Measurements from ENCODE around the gene EEF1AKMT2. TPM values are rescaled to one million over a fixed set of nuclear protein-coding genes. Genes with fewer than 3 reads are reported as not detected.

EEF1AKMT2 gene
- total RNA-seq, 4 donors from 2014 or later: 23.8 to 33.6 (median 26.6) TPM

DNA sequence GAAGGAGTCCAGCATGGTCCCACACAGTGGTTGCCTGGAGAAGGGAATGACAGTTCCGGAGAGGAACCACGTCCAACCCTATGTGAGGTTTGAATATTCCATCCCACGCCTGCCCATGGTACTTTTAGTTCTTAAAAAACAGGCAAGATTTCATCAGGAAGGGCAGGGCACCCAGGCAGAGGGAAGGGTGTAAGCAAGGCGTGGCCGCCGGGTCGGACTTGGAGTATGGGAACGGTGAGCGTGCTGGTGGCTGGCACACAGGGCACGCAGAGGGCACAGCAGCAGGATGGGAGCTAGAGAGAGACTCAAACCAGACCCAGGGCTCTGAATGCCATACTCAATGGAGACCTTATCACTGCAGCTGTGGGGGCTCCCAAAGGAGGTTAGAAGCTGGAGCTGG lies 81.8 kb downstream of the EEF1AKMT2 start:
- no peak for TF ChIP-seq POLR2A (IDR thresholded peaks at IDR 0.05)
- no peaks in the 10 kb centered on the region for H3K27me3 ChIP-seq
- no peaks in the 10 kb centered on the region for H3K9me3 ChIP-seq
- no peak for DNase-seq
- no peak overlapping the region for H3K4me3 ChIP-seq (replicated peaks in 1 of 3)
- peak overlapping the region; percentile 67 to 92 (median 91) for H3K27ac ChIP-seq
- 84% methylated on average over 10 of the region's 10 CpGs for WGBS, 2 donors
- H3K36me3 ChIP-seq: no peaks in the 10 kb centered on the region
- H3K4me1 ChIP-seq: peaks cover 63 to 85% of the 10 kb centered on the region in 2 donors
- intact Hi-C loops (cut with DNase I): no loop called here

DNA sequence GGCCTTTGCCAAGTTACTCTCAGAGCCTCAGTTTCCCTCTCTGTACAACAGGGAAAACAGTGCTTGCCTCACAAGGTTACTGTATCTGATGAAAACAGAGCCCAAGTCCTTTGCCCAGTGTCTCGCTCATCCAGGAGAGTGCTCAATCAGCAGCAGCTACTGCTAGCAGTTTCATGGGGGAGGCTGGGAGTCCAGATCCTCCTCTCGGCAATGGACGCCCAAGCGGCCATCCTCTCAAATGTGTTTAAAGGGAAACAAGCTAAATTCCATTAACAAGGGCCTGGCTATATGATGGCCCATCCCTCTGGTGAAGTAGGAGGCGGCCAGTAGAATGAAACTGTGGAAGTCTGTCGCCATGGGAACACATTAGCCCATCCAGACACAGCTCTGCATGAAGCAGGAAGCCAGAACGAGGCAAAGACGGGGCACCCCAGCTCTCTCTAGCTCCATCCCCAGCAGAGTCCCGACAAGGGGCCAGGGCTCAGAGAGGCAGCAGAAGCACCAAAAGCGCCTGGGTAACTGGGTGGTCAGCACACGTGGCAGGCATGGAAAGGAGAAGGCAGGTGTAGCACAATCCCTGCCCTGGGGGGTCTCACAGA lies 82.7 kb downstream of the EEF1AKMT2 start:
- peaks cover 69 to 87% of the 10 kb centered on the region in 2 donors for H3K4me1 ChIP-seq
- no peaks in the 10 kb centered on the region for H3K27me3 ChIP-seq
- TF ChIP-seq POLR2A (IDR thresholded peaks at IDR 0.05): no peak
- TF ChIP-seq, protein P1, sequence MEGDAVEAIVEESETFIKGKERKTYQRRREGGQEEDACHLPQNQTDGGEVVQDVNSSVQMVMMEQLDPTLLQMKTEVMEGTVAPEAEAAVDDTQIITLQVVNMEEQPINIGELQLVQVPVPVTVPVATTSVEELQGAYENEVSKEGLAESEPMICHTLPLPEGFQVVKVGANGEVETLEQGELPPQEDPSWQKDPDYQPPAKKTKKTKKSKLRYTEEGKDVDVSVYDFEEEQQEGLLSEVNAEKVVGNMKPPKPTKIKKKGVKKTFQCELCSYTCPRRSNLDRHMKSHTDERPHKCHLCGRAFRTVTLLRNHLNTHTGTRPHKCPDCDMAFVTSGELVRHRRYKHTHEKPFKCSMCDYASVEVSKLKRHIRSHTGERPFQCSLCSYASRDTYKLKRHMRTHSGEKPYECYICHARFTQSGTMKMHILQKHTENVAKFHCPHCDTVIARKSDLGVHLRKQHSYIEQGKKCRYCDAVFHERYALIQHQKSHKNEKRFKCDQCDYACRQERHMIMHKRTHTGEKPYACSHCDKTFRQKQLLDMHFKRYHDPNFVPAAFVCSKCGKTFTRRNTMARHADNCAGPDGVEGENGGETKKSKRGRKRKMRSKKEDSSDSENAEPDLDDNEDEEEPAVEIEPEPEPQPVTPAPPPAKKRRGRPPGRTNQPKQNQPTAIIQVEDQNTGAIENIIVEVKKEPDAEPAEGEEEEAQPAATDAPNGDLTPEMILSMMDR (IDR thresholded peaks at IDR 0.05): no peak
- 78 to 91% methylated on average over 9 of the region's 11 CpGs for WGBS, 2 donors
- H3K4me3 ChIP-seq (replicated peaks in 1 of 3): no peak overlapping the region
- no peak for DNase-seq
- H3K27ac ChIP-seq: peak overlapping the region; percentile 67 to 92 (median 91)
- no peaks in the 10 kb centered on the region for H3K36me3 ChIP-seq
- intact Hi-C loops (cut with DNase I): no loop called here
- no peaks in the 10 kb centered on the region for H3K9me3 ChIP-seq

DNA sequence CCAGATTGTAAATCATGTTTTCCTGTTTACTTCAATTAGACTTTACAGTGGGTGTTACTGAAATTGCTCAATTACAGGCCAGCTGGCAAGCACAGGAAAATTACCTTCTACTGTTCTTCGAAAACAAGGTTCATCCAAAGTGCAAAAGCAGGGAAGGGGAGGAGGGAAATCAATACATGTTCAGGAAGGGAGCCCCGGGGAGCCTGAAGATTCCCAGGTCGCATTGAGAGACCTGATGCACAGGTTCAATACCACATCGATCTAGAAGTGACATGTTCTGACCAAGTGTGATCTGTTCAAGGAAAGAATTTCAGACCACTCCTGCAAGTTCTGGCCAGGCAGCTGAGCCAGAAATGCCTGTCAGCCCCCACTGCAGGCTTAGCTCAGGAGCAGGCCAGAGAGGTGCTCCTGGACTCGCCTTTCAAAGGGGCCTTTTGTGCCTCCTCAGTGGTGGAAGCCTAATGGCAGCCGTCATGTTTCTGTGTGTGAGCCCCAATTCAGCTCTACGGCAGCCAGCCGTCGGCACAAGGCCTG lies 83.4 kb downstream of the EEF1AKMT2 start:
- no peak for DNase-seq
- intact Hi-C loops (cut with DNase I): no loop called here
- WGBS, 2 donors: 50% methylated on average over 9 of the region's 9 CpGs
- H3K9me3 ChIP-seq: no peaks in the 10 kb centered on the region
- peaks cover 74 to 87% of the 10 kb centered on the region in 2 donors for H3K4me1 ChIP-seq
- H3K36me3 ChIP-seq: no peaks in the 10 kb centered on the region
- H3K4me3 ChIP-seq (replicated peaks in 1 of 3): no peak overlapping the region
- peak overlapping the region; percentile 50 to 92 (median 91) for H3K27ac ChIP-seq
- H3K27me3 ChIP-seq: no peaks in the 10 kb centered on the region
- TF ChIP-seq, protein P1 (IDR thresholded peaks at IDR 0.05): no peak
- no peak for TF ChIP-seq POLR2A (IDR thresholded peaks at IDR 0.05)

Small RNA genes lying within 50 kb of the gene (small RNA-seq; reads per million reads assigned to genes)
- not detected for gene RF00019

Other genes with a start within 250 kb of the EEF1AKMT2 start
- 10 to 100 TPM; 37.6 to 96.3 (median 80.4) TPM for gene FAM53B, start 47.5 kb downstream of the EEF1AKMT2 start, total RNA-seq
- 10 to 100 TPM; 16.3 to 19.9 (median 18.6) TPM for gene ABRAXAS2, start 9.9 kb upstream of the EEF1AKMT2 start, total RNA-seq
- gene ZRANB1, start 150.2 kb upstream of the EEF1AKMT2 start, total RNA-seq: 10 to 100 TPM; 22.1 to 37.5 (median 25.0) TPM